GM21529 (cell line): ENCODE data around the gene NSG2.
"Not testable (repeated sequence)": the region's sequence is repeated elsewhere in the genome, so short reads cannot be mapped to it uniquely, and the experiment has no call there.

ENCODE experiments used
- ATAC-seq: cut with Tn5 transposase; IDR thresholded peaks from one replicate; pipeline ENCODE4 v1.9.1; 2021; ENCODE audit not compliant: unreplicated experiment

Gene NSG2

GRCh38 chr5:174098694-174099093 lies 53.2 kb downstream of the NSG2 start:
- no peak for ATAC-seq

DNA sequence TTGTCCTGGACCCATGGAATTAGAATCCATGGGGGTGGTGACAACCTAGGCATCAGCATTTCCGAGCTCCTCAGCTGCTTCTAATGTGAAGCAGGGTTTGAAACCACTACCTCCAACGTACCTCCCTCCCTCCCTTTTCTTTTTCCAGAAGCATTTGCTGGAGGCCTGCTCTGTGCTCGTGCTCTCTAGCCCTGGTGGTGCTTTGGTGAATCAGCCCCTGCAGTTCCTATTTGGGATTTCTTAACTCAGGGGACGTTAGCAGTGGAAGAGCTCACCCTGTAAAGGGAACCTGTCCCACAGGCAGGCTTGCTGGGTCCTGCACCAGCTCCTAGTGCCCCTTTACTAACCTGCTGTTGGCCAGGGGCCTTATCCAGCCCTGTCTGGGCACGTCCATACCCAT lies 55.0 kb downstream of the NSG2 start:
- ATAC-seq, result no peak

GRCh38 chr5:174101195-174101730 lies 55.8 kb downstream of the NSG2 start:
- no peak for ATAC-seq

GRCh38 chr5:174102574-174102973 lies 57.1 kb downstream of the NSG2 start:
- ATAC-seq, result not testable (repeated sequence)

GRCh38 chr5:174106997-174107655 lies 61.6 kb downstream of the NSG2 start:
- ATAC-seq, result no peak

- ATAC-seq, result no peak
Observed at GRCh38 chr5:174108745-174109144, 63.2 kb downstream of the NSG2 start.

- no peak for ATAC-seq
Observed at GRCh38 chr5:174109698-174110260, 64.3 kb downstream of the NSG2 start.

- no peak for ATAC-seq
Observed at GRCh38 chr5:174110310-174110709, 64.8 kb downstream of the NSG2 start.

- ATAC-seq, result no peak
Observed at GRCh38 chr5:174111287-174111973, 65.9 kb downstream of the NSG2 start.

- no peak for ATAC-seq
Observed at GRCh38 chr5:174115226-174115625, 69.7 kb downstream of the NSG2 start.

- ATAC-seq, result no peak
Observed at GRCh38 chr5:174118823-174119467, 73.4 kb downstream of the NSG2 start.

DNA sequence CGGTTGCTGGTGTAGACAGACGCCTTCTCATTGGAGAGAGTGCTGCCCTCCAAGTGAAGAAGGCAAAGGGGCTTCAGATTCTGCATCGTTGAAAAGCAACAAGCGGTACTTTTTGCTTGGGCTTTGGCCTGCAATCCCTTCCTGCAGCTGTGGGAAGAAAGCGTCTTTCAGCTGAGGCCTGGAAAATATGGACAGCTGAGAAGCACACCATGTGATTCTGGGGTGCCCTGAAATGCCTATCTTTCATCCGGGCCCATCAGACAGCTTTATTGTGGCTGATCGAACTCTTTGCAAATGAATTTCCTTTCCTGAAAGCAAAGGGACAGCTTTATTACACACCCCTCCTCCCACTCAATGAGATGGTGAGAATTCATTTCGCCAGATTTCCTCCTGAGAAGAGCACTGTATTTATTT lies 74.0 kb downstream of the NSG2 start:
- no peak for ATAC-seq

GRCh38 chr5:174120401-174121005 lies 75.0 kb downstream of the NSG2 start:
- no peak for ATAC-seq

DNA sequence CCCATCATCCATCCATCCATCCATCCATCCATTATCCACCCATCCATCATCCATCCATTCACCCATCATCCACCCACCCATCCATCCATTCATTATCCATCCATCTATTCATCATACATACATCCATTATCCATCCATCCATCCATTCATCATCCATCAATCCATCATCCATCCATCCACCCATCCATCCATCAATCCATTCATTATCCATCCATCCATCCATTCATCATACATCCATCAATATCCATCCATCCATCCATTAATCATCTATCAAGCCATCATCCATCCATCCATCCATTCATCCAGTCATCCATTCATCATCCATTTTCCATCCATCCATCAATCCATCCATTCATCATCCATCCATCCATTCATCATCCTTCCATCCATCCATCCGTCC lies 89.0 kb downstream of the NSG2 start:
- no peak for ATAC-seq

DNA sequence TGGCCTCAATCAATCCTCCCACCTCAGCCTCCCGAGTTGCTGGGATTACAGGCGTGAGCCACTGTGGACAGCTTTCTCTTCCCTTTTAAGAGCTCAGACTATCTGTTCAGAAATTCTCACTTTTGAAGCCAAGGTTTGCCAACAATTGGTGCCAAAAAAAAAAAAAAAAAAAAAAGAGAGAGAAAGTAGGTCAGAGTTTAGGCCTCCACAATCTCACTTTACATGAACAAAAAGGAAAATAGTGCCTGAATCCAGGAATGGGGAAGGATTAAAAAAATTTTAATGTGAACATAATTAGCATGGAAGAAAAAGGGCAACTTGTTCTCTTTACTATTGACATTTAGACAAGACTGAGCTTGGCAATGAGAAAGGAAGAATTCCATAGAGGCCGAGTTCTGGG lies 94.1 kb downstream of the NSG2 start:
- ATAC-seq, result no peak

- ATAC-seq, result no peak
Observed at GRCh38 chr5:174140452-174141020, 95.0 kb downstream of the NSG2 start.

GRCh38 chr5:174141398-174141797 lies 95.9 kb downstream of the NSG2 start:
- no peak for ATAC-seq

GRCh38 chr5:174145091-174145490 lies 99.6 kb downstream of the NSG2 start:
- no peak for ATAC-seq

GRCh38 chr5:174145821-174146220 lies 100.3 kb downstream of the NSG2 start:
- no peak for ATAC-seq

GRCh38 chr5:174146556-174146955 lies 101.0 kb downstream of the NSG2 start:
- ATAC-seq, result no peak

DNA sequence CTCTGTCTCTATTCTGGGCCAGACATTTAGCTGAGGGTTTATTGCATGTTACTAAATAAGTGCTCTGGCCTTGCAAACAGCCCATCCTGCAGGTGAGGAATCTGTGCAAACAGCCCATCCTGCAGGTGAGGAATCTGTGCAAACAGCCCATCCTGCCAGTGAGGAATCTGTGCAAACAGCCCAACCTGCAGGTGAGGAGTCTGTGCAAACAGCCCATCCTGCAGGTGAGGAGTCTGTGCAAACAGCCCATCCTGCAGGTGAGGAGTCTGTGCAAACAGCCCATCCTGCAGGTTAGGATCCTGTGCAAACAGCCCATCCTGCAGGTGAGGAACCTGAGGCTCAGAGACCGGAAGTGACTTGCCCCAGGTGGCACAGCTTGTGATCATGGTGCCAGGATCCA lies 101.5 kb downstream of the NSG2 start:
- ATAC-seq, result not testable (repeated sequence)
